ENCODE results near the gene FOXP1.

Gene FOXP1

DNA sequence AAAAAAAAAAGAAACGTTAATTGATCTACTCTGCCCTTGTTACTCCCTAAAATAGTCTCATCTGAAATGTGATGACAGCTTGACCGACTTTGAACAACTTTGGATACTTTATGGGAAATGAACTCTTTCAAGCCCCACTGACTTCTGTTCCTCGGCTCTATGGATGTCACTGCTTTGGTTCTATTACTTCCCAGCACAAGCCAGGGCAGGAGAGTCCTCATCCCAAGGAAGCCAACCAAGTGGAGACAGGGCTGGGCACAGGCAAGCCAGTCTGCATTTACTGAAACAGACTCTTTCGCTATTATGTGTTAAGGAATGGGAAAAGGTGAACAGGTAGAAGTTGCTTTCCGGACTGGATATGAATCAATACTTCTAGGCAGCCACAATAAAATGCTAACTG lies 444.0 kb downstream of the FOXP1 start:
- no peak overlapping the region for H3K27ac ChIP-seq (ENCODE audit: low read depth, low read length)
- H3K9ac ChIP-seq (ENCODE audit: low read length in 5 of 5), result no peak overlapping the region
- peaks cover 0 to 18% (median 13%) of the 10 kb centered on the region in 5 donors for H3K4me1 ChIP-seq (ENCODE audit: control insufficient read depth in 5 of 5, insufficient read depth in 5 of 5, low read length in 5 of 5)
- no peaks in the 10 kb centered on the region for H3K27me3 ChIP-seq (ENCODE audit: control insufficient read depth in 5 of 5, insufficient read depth in 4 of 5, low read length in 5 of 5)
- peaks cover 0 to 4% (median 0%) of the 10 kb centered on the region in 5 donors for H3K9me3 ChIP-seq (ENCODE audit: control insufficient read depth in 5 of 5, low read length in 5 of 5)
- no peaks in the 10 kb centered on the region for H3K36me3 ChIP-seq (ENCODE audit: control insufficient read depth in 5 of 5, insufficient read depth in 5 of 5, low read length in 5 of 5)
- no peak overlapping the region for H3K4me3 ChIP-seq (ENCODE audit: low read depth in 1 of 5, low read length in 5 of 5)

GRCh38 chr3:71138410-71138809 lies 445.1 kb downstream of the FOXP1 start:
- no peaks in the 10 kb centered on the region for H3K27me3 ChIP-seq (ENCODE audit: control insufficient read depth in 5 of 5, insufficient read depth in 4 of 5, low read length in 5 of 5)
- H3K4me1 ChIP-seq (ENCODE audit: control insufficient read depth in 5 of 5, insufficient read depth in 5 of 5, low read length in 5 of 5), result peaks cover 0 to 29% (median 22%) of the 10 kb centered on the region in 5 donors
- no peak overlapping the region for H3K4me3 ChIP-seq (ENCODE audit: low read depth in 1 of 5, low read length in 5 of 5)
- H3K9ac ChIP-seq (ENCODE audit: low read length in 5 of 5), result no peak overlapping the region
- no peaks in the 10 kb centered on the region for H3K36me3 ChIP-seq (ENCODE audit: control insufficient read depth in 5 of 5, insufficient read depth in 5 of 5, low read length in 5 of 5)
- H3K9me3 ChIP-seq (ENCODE audit: control insufficient read depth in 5 of 5, low read length in 5 of 5), result peaks cover 0 to 4% (median 0%) of the 10 kb centered on the region in 5 donors
- no peak overlapping the region for H3K27ac ChIP-seq (ENCODE audit: low read depth, low read length)

- Histone ChIP-seq H3K9ac (ENCODE audit: low read length in 5 of 5) (no peak overlapping the region), H3K9me3 (ENCODE audit: control insufficient read depth in 5 of 5, low read length in 5 of 5) (no peaks in the 10 kb centered on the region), H3K4me3 (ENCODE audit: low read depth in 1 of 5, low read length in 5 of 5) (no peak overlapping the region), H3K27me3 (ENCODE audit: control insufficient read depth in 5 of 5, insufficient read depth in 4 of 5, low read length in 5 of 5) (no peaks in the 10 kb centered on the region), H3K27ac (ENCODE audit: low read depth, low read length) (no peak overlapping the region), H3K4me1 (ENCODE audit: control insufficient read depth in 5 of 5, insufficient read depth in 5 of 5, low read length in 5 of 5) (peaks cover 0 to 42% (median 36%) of the 10 kb centered on the region in 5 donors), H3K36me3 (ENCODE audit: control insufficient read depth in 5 of 5, insufficient read depth in 5 of 5, low read length in 5 of 5) (no peaks in the 10 kb centered on the region)
Measured at GRCh38 chr3:71136276-71136675, 447.3 kb downstream of the FOXP1 start.

- no peak overlapping the region for H3K27ac ChIP-seq (ENCODE audit: low read depth, low read length)
- peaks cover 0 to 49% (median 43%) of the 10 kb centered on the region in 5 donors for H3K4me1 ChIP-seq (ENCODE audit: control insufficient read depth in 5 of 5, insufficient read depth in 5 of 5, low read length in 5 of 5)
- H3K4me3 ChIP-seq (ENCODE audit: low read depth in 1 of 5, low read length in 5 of 5), result no peak overlapping the region
- H3K9ac ChIP-seq (ENCODE audit: low read length in 5 of 5), result peak overlapping the region in 1 of 5 donors; percentile 26
- no peaks in the 10 kb centered on the region for H3K36me3 ChIP-seq (ENCODE audit: control insufficient read depth in 5 of 5, insufficient read depth in 5 of 5, low read length in 5 of 5)
- no peaks in the 10 kb centered on the region for H3K27me3 ChIP-seq (ENCODE audit: control insufficient read depth in 5 of 5, insufficient read depth in 4 of 5, low read length in 5 of 5)
- H3K9me3 ChIP-seq (ENCODE audit: control insufficient read depth in 5 of 5, low read length in 5 of 5), result no peaks in the 10 kb centered on the region
Measured at GRCh38 chr3:71135373-71136088, 448.0 kb downstream of the FOXP1 start.

GRCh38 chr3:71134521-71134920 lies 449.0 kb downstream of the FOXP1 start:
- no peaks in the 10 kb centered on the region for H3K27me3 ChIP-seq (ENCODE audit: control insufficient read depth in 5 of 5, insufficient read depth in 4 of 5, low read length in 5 of 5)
- peak overlapping the region in 1 of 5 donors; percentile 2 for H3K9ac ChIP-seq (ENCODE audit: low read length in 5 of 5)
- peak overlapping the region in 1 of 5 donors; percentile 4 for H3K4me3 ChIP-seq (ENCODE audit: low read depth in 1 of 5, low read length in 5 of 5)
- no peaks in the 10 kb centered on the region for H3K9me3 ChIP-seq (ENCODE audit: control insufficient read depth in 5 of 5, low read length in 5 of 5)
- peak overlapping the region; percentile 66 for H3K27ac ChIP-seq (ENCODE audit: low read depth, low read length)
- no peaks in the 10 kb centered on the region for H3K36me3 ChIP-seq (ENCODE audit: control insufficient read depth in 5 of 5, insufficient read depth in 5 of 5, low read length in 5 of 5)
- peaks cover 0 to 50% (median 45%) of the 10 kb centered on the region in 5 donors for H3K4me1 ChIP-seq (ENCODE audit: control insufficient read depth in 5 of 5, insufficient read depth in 5 of 5, low read length in 5 of 5)

GRCh38 chr3:71133865-71134264 lies 449.7 kb downstream of the FOXP1 start:
- Histone ChIP-seq H3K4me3 (ENCODE audit: low read depth in 1 of 5, low read length in 5 of 5) (peak overlapping the region in 2 of 5 donors; percentile 4 to 10), H3K27ac (ENCODE audit: low read depth, low read length) (peak overlapping the region; percentile 66), H3K27me3 (ENCODE audit: control insufficient read depth in 5 of 5, insufficient read depth in 4 of 5, low read length in 5 of 5) (no peaks in the 10 kb centered on the region), H3K9ac (ENCODE audit: low read length in 5 of 5) (peak overlapping the region in 1 of 5 donors; percentile 2), H3K4me1 (ENCODE audit: control insufficient read depth in 5 of 5, insufficient read depth in 5 of 5, low read length in 5 of 5) (peaks cover 0 to 52% (median 46%) of the 10 kb centered on the region in 5 donors), H3K9me3 (ENCODE audit: control insufficient read depth in 5 of 5, low read length in 5 of 5) (no peaks in the 10 kb centered on the region), H3K36me3 (ENCODE audit: control insufficient read depth in 5 of 5, insufficient read depth in 5 of 5, low read length in 5 of 5) (no peaks in the 10 kb centered on the region)

DNA sequence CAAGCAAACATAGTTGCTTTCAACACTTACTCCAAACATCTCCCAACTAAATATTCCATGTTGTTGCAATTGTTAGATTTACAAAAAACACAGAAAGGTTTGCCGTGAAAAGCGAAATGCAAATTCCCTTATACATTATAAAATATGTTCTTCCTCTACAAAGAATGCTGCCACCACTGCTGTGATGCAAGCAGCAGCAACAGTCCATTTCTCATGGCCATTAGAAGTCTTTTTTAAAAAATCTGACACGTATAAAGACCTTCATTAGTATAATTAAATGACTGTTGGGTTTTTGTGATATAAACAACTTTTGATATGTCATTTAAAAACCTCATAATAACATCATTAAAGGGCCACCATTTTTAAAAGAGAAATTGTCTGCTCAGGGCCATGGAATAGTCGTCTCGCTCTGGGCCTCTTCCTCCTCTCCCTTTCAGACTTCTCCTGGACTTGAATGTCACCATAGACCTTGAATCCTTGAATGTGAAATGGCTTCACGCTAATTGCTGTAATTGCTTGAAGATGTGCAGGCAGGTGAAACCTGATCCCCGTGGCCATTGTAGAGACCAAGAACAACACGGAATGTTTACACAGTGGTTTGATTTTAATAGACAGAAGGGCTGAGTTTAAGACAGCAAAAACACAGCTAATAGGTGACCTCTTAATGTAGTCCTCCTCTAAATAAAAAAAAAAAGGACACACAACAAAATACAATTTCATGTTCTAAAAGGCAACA lies 450.4 kb downstream of the FOXP1 start:
- no peaks in the 10 kb centered on the region for H3K27me3 ChIP-seq (ENCODE audit: control insufficient read depth in 5 of 5, insufficient read depth in 4 of 5, low read length in 5 of 5)
- H3K27ac ChIP-seq (ENCODE audit: low read depth, low read length), result peak overlapping the region; percentile 66
- no peak overlapping the region for H3K9ac ChIP-seq (ENCODE audit: low read length in 5 of 5)
- no peak overlapping the region for H3K4me3 ChIP-seq (ENCODE audit: low read depth in 1 of 5, low read length in 5 of 5)
- no peaks in the 10 kb centered on the region for H3K36me3 ChIP-seq (ENCODE audit: control insufficient read depth in 5 of 5, insufficient read depth in 5 of 5, low read length in 5 of 5)
- H3K4me1 ChIP-seq (ENCODE audit: control insufficient read depth in 5 of 5, insufficient read depth in 5 of 5, low read length in 5 of 5), result peaks cover 2 to 59% (median 53%) of the 10 kb centered on the region in 5 donors
- H3K9me3 ChIP-seq (ENCODE audit: control insufficient read depth in 5 of 5, low read length in 5 of 5), result no peaks in the 10 kb centered on the region

DNA sequence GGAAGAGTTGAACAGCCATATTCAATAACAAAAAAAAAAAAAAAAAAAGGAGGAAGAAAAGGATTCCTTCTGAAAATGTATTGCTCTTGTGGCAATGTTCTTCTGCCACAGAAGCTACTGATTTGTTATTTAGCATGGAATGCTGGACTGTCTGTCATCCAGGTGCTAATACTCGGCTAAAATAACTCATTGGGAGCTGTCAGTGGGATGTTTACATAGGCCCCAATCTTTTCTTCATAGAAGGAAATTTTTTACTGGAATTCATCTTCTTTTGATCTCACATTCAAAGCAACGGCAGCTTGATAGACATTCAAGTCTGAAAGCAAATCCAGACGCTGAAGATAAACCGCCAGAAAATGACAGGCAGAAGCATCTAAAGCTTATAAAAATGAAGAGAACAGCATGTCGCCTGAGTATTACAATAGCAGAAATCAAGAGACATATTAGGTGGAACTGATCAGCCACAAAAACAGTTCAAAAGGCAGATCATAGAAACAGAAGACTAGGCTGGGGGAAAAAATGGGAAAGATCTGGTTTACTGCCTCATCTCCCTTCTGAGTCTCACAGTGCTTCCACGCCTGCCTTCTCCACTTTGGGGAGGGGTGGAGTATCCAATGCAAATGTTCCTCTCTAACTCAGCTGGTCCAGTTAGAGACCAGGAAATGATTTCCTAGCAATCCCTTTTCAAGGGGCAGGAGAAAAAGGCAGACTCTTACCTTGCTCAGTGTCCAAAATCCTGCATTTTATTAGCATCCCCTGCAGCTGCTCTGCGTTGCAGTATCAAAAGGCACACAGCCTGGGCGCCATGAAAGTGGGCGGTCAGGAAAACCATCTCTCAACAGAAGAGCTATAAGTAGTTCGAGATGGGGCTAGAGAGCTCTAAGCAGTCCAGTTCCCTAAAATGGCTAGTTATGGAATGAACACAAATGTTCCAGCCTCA lies 451.9 kb downstream of the FOXP1 start:
- peak overlapping the region; percentile 94 for H3K27ac ChIP-seq (ENCODE audit: low read depth, low read length)
- H3K27me3 ChIP-seq (ENCODE audit: control insufficient read depth in 5 of 5, insufficient read depth in 4 of 5, low read length in 5 of 5), result no peaks in the 10 kb centered on the region
- peaks cover 8 to 73% (median 66%) of the 10 kb centered on the region in 5 donors for H3K4me1 ChIP-seq (ENCODE audit: control insufficient read depth in 5 of 5, insufficient read depth in 5 of 5, low read length in 5 of 5)
- no peaks in the 10 kb centered on the region for H3K9me3 ChIP-seq (ENCODE audit: control insufficient read depth in 5 of 5, low read length in 5 of 5)
- H3K36me3 ChIP-seq (ENCODE audit: control insufficient read depth in 5 of 5, insufficient read depth in 5 of 5, low read length in 5 of 5), result no peaks in the 10 kb centered on the region
- H3K9ac ChIP-seq (ENCODE audit: low read length in 5 of 5), result peak overlapping the region in 1 of 5 donors; percentile 87
- no peak overlapping the region for H3K4me3 ChIP-seq (ENCODE audit: low read depth in 1 of 5, low read length in 5 of 5)

GRCh38 chr3:71130471-71131374 lies 452.8 kb downstream of the FOXP1 start:
- H3K9me3 ChIP-seq (ENCODE audit: control insufficient read depth in 5 of 5, low read length in 5 of 5), result no peaks in the 10 kb centered on the region
- peak overlapping the region; percentile 68 to 87 (median 74) for H3K9ac ChIP-seq (ENCODE audit: low read length in 5 of 5)
- H3K27ac ChIP-seq (ENCODE audit: low read depth, low read length), result peak overlapping the region; percentile 94
- peak overlapping the region; percentile 57 to 80 (median 72) for H3K4me3 ChIP-seq (ENCODE audit: low read depth in 1 of 5, low read length in 5 of 5)
- peaks cover 8 to 75% (median 66%) of the 10 kb centered on the region in 5 donors for H3K4me1 ChIP-seq (ENCODE audit: control insufficient read depth in 5 of 5, insufficient read depth in 5 of 5, low read length in 5 of 5)
- H3K36me3 ChIP-seq (ENCODE audit: control insufficient read depth in 5 of 5, insufficient read depth in 5 of 5, low read length in 5 of 5), result no peaks in the 10 kb centered on the region
- no peaks in the 10 kb centered on the region for H3K27me3 ChIP-seq (ENCODE audit: control insufficient read depth in 5 of 5, insufficient read depth in 4 of 5, low read length in 5 of 5)

Data from subcutaneous abdominal adipose tissue (tissue), 5 donors.